Measurements from ENCODE around the gene KPNA4.
"Not testable (repeated sequence)": the region's sequence is repeated elsewhere in the genome, so short reads cannot be mapped to it uniquely, and the experiment has no call there.

KPNA4 gene

GRCh38 chr3:160464321-160464720, 101.0 kb downstream of the KPNA4 start:
- Mint-ChIP-seq H3K27me3 (ENCODE audit: low read depth) (peaks cover 38% of the 10 kb centered on the region), H3K4me3 (no peak overlapping the region), H3K36me3 (ENCODE audit: low read depth) (no peaks in the 10 kb centered on the region), H3K9me3 (peaks cover 6% of the 10 kb centered on the region), H3K4me1 (ENCODE audit: low read depth) (no peaks in the 10 kb centered on the region), H3K27ac (no peak overlapping the region)

GRCh38 chr3:160460033-160460432, 105.3 kb downstream of the KPNA4 start:
- H3K4me1 Mint-ChIP-seq (ENCODE audit: low read depth): no peaks in the 10 kb centered on the region
- peaks cover 31% of the 10 kb centered on the region for H3K27me3 Mint-ChIP-seq (ENCODE audit: low read depth)
- no peaks in the 10 kb centered on the region for H3K9me3 Mint-ChIP-seq
- no peaks in the 10 kb centered on the region for H3K36me3 Mint-ChIP-seq (ENCODE audit: low read depth)
- no peak overlapping the region for H3K27ac Mint-ChIP-seq
- no peak overlapping the region for H3K4me3 Mint-ChIP-seq

- Mint-ChIP-seq H3K4me3 (no peak overlapping the region), H3K4me1 (ENCODE audit: low read depth) (no peaks in the 10 kb centered on the region), H3K36me3 (ENCODE audit: low read depth) (no peaks in the 10 kb centered on the region), H3K9me3 (no peaks in the 10 kb centered on the region), H3K27ac (no peak overlapping the region), H3K27me3 (ENCODE audit: low read depth) (peaks cover 30% of the 10 kb centered on the region)
Observed at GRCh38 chr3:160459450-160459970, 105.9 kb downstream of the KPNA4 start.

GRCh38 chr3:160458151-160458550, 107.2 kb downstream of the KPNA4 start:
- H3K9me3 Mint-ChIP-seq: no peaks in the 10 kb centered on the region
- no peak overlapping the region for H3K27ac Mint-ChIP-seq
- no peaks in the 10 kb centered on the region for H3K4me1 Mint-ChIP-seq (ENCODE audit: low read depth)
- H3K36me3 Mint-ChIP-seq (ENCODE audit: low read depth): no peaks in the 10 kb centered on the region
- H3K4me3 Mint-ChIP-seq: no peak overlapping the region
- peaks cover 33% of the 10 kb centered on the region for H3K27me3 Mint-ChIP-seq (ENCODE audit: low read depth)

GRCh38 chr3:160455846-160456245, 109.5 kb downstream of the KPNA4 start:
- Mint-ChIP-seq H3K27me3 (ENCODE audit: low read depth) (peaks cover 16% of the 10 kb centered on the region), H3K9me3 (no peaks in the 10 kb centered on the region), H3K4me1 (ENCODE audit: low read depth) (no peaks in the 10 kb centered on the region), H3K36me3 (ENCODE audit: low read depth) (no peaks in the 10 kb centered on the region), H3K27ac (no peak overlapping the region), H3K4me3 (no peak overlapping the region)

- H3K27ac Mint-ChIP-seq: no peak overlapping the region
- H3K9me3 Mint-ChIP-seq: peaks cover 6% of the 10 kb centered on the region
- peaks cover 4% of the 10 kb centered on the region for H3K36me3 Mint-ChIP-seq (ENCODE audit: low read depth)
- peaks cover 4% of the 10 kb centered on the region for H3K4me1 Mint-ChIP-seq (ENCODE audit: low read depth)
- H3K27me3 Mint-ChIP-seq (ENCODE audit: low read depth): peaks cover 16% of the 10 kb centered on the region
- no peak overlapping the region for H3K4me3 Mint-ChIP-seq
Observed at GRCh38 chr3:160454995-160455394, 110.4 kb downstream of the KPNA4 start.

- Mint-ChIP-seq H3K36me3 (ENCODE audit: low read depth) (peaks cover 13% of the 10 kb centered on the region), H3K4me1 (ENCODE audit: low read depth) (peaks cover 12% of the 10 kb centered on the region)
- H3K4me3 Mint-ChIP-seq; H3K27me3 Mint-ChIP-seq (ENCODE audit: low read depth); H3K9me3 Mint-ChIP-seq; H3K27ac Mint-ChIP-seq: not testable (repeated sequence)
Observed at GRCh38 chr3:160452251-160452650, 113.1 kb downstream of the KPNA4 start.

- Mint-ChIP-seq H3K36me3 (ENCODE audit: low read depth) (peaks cover 13% of the 10 kb centered on the region), H3K27ac (no peak overlapping the region), H3K4me1 (ENCODE audit: low read depth) (peaks cover 14% of the 10 kb centered on the region), H3K27me3 (ENCODE audit: low read depth) (peaks cover 5% of the 10 kb centered on the region), H3K9me3 (peaks cover 6% of the 10 kb centered on the region), H3K4me3 (no peak overlapping the region)
Observed at GRCh38 chr3:160451602-160452001, 113.8 kb downstream of the KPNA4 start.

- Mint-ChIP-seq H3K4me3 (peak overlapping the region; percentile 93), H3K9me3 (peaks cover 6% of the 10 kb centered on the region), H3K27me3 (ENCODE audit: low read depth) (peaks cover 5% of the 10 kb centered on the region), H3K36me3 (ENCODE audit: low read depth) (peaks cover 17% of the 10 kb centered on the region), H3K27ac (peak overlapping the region; percentile 94), H3K4me1 (ENCODE audit: low read depth) (peaks cover 18% of the 10 kb centered on the region)
Observed at GRCh38 chr3:160450846-160451245, 114.5 kb downstream of the KPNA4 start.

- Mint-ChIP-seq H3K27me3 (ENCODE audit: low read depth) (peaks cover 5% of the 10 kb centered on the region), H3K27ac (peak within 1 kb of the TSS; percentile 94), H3K4me1 (ENCODE audit: low read depth) (peaks cover 18% of the 10 kb centered on the region), H3K36me3 (ENCODE audit: low read depth) (peaks cover 22% of the 10 kb centered on the region), H3K9me3 (peaks cover 6% of the 10 kb centered on the region), H3K4me3 (peak within 1 kb of the TSS; percentile 93)
Observed at GRCh38 chr3:160449636-160450598, 115.5 kb downstream of the KPNA4 start, which contains the start of gene TRIM59. Gene TRIM59 (minus strand): TSS chr3:160449786. CDS start chr3:160439183, 10,603 bp downstream.

GRCh38 chr3:160448845-160449635, 116.3 kb downstream of the KPNA4 start:
- Mint-ChIP-seq H3K27ac (peak overlapping the region; percentile 94), H3K4me1 (ENCODE audit: low read depth) (peaks cover 23% of the 10 kb centered on the region), H3K36me3 (ENCODE audit: low read depth) (peaks cover 27% of the 10 kb centered on the region)

GRCh38 chr3:160447544-160447943, 117.8 kb downstream of the KPNA4 start:
- H3K36me3 Mint-ChIP-seq (ENCODE audit: low read depth): peaks cover 31% of the 10 kb centered on the region
- peaks cover 29% of the 10 kb centered on the region for H3K4me1 Mint-ChIP-seq (ENCODE audit: low read depth)
- peaks cover 6% of the 10 kb centered on the region for H3K9me3 Mint-ChIP-seq
- no peaks in the 10 kb centered on the region for H3K27me3 Mint-ChIP-seq (ENCODE audit: low read depth)
- H3K27ac Mint-ChIP-seq: no peak overlapping the region
- H3K4me3 Mint-ChIP-seq: peak overlapping the region; percentile 31

More at GRCh38 chr3:160448845-160449635, 116.3 kb downstream of the KPNA4 start:
- peaks cover 6% of the 10 kb centered on the region for H3K9me3 Mint-ChIP-seq
- H3K27me3 Mint-ChIP-seq (ENCODE audit: low read depth): no peaks in the 10 kb centered on the region
- H3K4me3 Mint-ChIP-seq: peak overlapping the region; percentile 93

GRCh38 chr3:160446522-160447056, 118.8 kb downstream of the KPNA4 start:
- peaks cover 36% of the 10 kb centered on the region for H3K4me1 Mint-ChIP-seq (ENCODE audit: low read depth)
- H3K27ac Mint-ChIP-seq: no peak overlapping the region
- peaks cover 32% of the 10 kb centered on the region for H3K36me3 Mint-ChIP-seq (ENCODE audit: low read depth)
- H3K9me3 Mint-ChIP-seq: peaks cover 6% of the 10 kb centered on the region
- no peaks in the 10 kb centered on the region for H3K27me3 Mint-ChIP-seq (ENCODE audit: low read depth)
- H3K4me3 Mint-ChIP-seq: no peak overlapping the region

GRCh38 chr3:160445854-160446253, 119.5 kb downstream of the KPNA4 start:
- H3K4me3 Mint-ChIP-seq: peak overlapping the region; percentile 28
- H3K4me1 Mint-ChIP-seq (ENCODE audit: low read depth): peaks cover 36% of the 10 kb centered on the region
- H3K9me3 Mint-ChIP-seq: peaks cover 6% of the 10 kb centered on the region
- H3K36me3 Mint-ChIP-seq (ENCODE audit: low read depth): peaks cover 34% of the 10 kb centered on the region
- no peak overlapping the region for H3K27ac Mint-ChIP-seq
- no peaks in the 10 kb centered on the region for H3K27me3 Mint-ChIP-seq (ENCODE audit: low read depth)
